Measurements from ENCODE around the gene ZKSCAN1. TPM values are rescaled to one million over a fixed set of nuclear protein-coding genes. Genes with fewer than 3 reads are reported as not detected.

Gene ZKSCAN1
- total RNA-seq, 1 experiment from 2014 or later, result 70.3 TPM

DNA sequence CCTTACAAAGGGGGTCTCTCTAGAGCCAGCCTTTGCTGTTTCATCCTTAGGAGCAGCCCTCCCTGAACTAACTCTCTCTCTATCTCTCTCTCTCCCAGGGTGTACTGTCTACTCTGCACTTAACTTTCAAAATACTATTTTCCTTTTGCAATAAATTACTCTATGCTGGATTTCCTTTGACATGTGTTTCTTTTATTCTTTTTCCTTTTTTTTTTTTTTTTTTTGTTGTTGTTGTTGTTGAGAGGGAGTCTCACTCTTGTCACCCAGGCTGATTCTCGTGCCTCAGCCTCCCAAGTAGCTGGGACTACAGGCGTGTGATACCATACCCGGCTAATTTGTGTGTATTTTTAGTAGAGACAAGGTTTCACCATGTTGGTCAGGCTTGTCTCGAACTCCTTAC, 67.6 kb downstream of the ZKSCAN1 start:
- peaks cover 26% of the 10 kb centered on the region for H3K4me1 ChIP-seq (replicated peaks; ENCODE audit: insufficient read depth)
- no peaks in the 10 kb centered on the region for H3K9me2 ChIP-seq (ENCODE audit: insufficient read depth)
- no peak overlapping the region; the same call in 1 of the 2 replicates for H3K4me3 ChIP-seq
- BruUV-seq (replicated peaks), result no TSS peak
- H3K4me2 ChIP-seq, result peak overlapping the region; percentile 78
- H3K79me2 ChIP-seq (ENCODE audit: low read depth), result peaks cover 36% of the 10 kb centered on the region
- DNase-seq, result no peak
- ChIA-PET POLR2A (ENCODE audit: unreplicated experiment) (interaction anchor here (0.5 to 1.1 kb wide), 16 partner anchors 8 to 674 kb away, joined by 3 to 24 read pairs (median 8); partner anchors contain the start of genes AP4M1, BUD31, PDAP1 and ZCWPW1), CTCF (interaction anchor here (0.6 to 1.1 kb wide), 9 partner anchors 18 to 1242 kb away, joined by 3 to 12 read pairs (median 3); partner anchors contain the start of genes AP4M1 and MCM7)
- intact Hi-C loops (cut with micrococcal nuclease; ENCODE audit: unreplicated experiment), result loop anchor here (1.0 to 5.0 kb wide), 3 partner anchors 18 to 711 kb away; partner anchors contain the start of genes AP4M1, ARPC1B and MCM7
- no peak overlapping the region for H2AFZ ChIP-seq
- no peak overlapping the region for H3K27ac ChIP-seq
- TF ChIP-seq, protein P1, sequence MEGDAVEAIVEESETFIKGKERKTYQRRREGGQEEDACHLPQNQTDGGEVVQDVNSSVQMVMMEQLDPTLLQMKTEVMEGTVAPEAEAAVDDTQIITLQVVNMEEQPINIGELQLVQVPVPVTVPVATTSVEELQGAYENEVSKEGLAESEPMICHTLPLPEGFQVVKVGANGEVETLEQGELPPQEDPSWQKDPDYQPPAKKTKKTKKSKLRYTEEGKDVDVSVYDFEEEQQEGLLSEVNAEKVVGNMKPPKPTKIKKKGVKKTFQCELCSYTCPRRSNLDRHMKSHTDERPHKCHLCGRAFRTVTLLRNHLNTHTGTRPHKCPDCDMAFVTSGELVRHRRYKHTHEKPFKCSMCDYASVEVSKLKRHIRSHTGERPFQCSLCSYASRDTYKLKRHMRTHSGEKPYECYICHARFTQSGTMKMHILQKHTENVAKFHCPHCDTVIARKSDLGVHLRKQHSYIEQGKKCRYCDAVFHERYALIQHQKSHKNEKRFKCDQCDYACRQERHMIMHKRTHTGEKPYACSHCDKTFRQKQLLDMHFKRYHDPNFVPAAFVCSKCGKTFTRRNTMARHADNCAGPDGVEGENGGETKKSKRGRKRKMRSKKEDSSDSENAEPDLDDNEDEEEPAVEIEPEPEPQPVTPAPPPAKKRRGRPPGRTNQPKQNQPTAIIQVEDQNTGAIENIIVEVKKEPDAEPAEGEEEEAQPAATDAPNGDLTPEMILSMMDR (conservative IDR thresholded peaks at IDR 0.05), result no peak
- TF ChIP-seq EZH2 (IDR thresholded peaks at IDR 0.05; ENCODE audit: low read depth), result no peak
- H3K27me3 ChIP-seq (ENCODE audit: insufficient read depth, low read depth), result no peaks in the 10 kb centered on the region
- H4K20me1 ChIP-seq (ENCODE audit: insufficient read depth), result peaks cover 8% of the 10 kb centered on the region; the same call in 1 of the 2 replicates
- no peaks in the 10 kb centered on the region for H3K9me3 ChIP-seq (ENCODE audit: insufficient read depth, low read depth)
- H3F3A ChIP-seq (ENCODE audit: insufficient read depth, low read depth), result peaks cover 25% of the 10 kb centered on the region
- peaks cover 22% of the 10 kb centered on the region for H3K36me3 ChIP-seq (ENCODE audit: low read depth)

DNA sequence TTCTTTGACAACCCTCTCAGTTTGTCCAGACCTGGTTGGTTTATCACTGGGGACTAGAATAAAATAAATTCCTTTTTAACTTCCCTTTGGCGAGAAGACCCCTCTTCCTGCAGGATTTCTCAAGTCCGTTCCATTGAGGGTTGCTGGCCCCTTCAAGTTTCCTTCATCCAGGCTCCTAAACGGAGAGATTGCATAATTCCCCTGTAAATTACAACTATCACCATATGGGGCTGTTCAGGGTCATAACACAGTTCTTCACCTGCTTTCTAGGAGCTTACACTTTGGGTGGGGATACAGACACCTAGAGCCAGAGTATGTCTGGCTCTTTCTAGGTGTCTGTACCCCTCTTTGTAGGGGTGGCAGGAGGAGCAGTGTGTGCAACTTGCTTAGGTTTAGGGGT, 70.1 kb downstream of the ZKSCAN1 start:
- intact Hi-C loops (cut with micrococcal nuclease; ENCODE audit: unreplicated experiment), result no loop called here
- DNase-seq, result no peak
- no peaks in the 10 kb centered on the region for H3K9me2 ChIP-seq (ENCODE audit: insufficient read depth)
- ChIA-PET CTCF (no interaction called here), POLR2A (ENCODE audit: unreplicated experiment) (no interaction called here)
- peaks cover 39% of the 10 kb centered on the region for H3F3A ChIP-seq (ENCODE audit: insufficient read depth, low read depth)
- H3K27me3 ChIP-seq (ENCODE audit: insufficient read depth, low read depth), result no peaks in the 10 kb centered on the region
- no peaks in the 10 kb centered on the region for H3K36me3 ChIP-seq (ENCODE audit: low read depth)
- H4K20me1 ChIP-seq (ENCODE audit: insufficient read depth), result no peaks in the 10 kb centered on the region
- no TSS peak for BruUV-seq (replicated peaks)
- no peak overlapping the region for H3K4me3 ChIP-seq
- H2AFZ ChIP-seq, result no peak overlapping the region
- no peak overlapping the region for H3K27ac ChIP-seq
- no peaks in the 10 kb centered on the region for H3K9me3 ChIP-seq (ENCODE audit: insufficient read depth, low read depth)
- H3K4me1 ChIP-seq (replicated peaks; ENCODE audit: insufficient read depth), result peaks cover 34% of the 10 kb centered on the region
- peaks cover 18% of the 10 kb centered on the region for H3K79me2 ChIP-seq (ENCODE audit: low read depth)
- TF ChIP-seq EZH2 (IDR thresholded peaks at IDR 0.05; ENCODE audit: low read depth), result no peak
- TF ChIP-seq, protein P1 (conservative IDR thresholded peaks at IDR 0.05), result no peak
- no peak overlapping the region for H3K4me2 ChIP-seq

DNA sequence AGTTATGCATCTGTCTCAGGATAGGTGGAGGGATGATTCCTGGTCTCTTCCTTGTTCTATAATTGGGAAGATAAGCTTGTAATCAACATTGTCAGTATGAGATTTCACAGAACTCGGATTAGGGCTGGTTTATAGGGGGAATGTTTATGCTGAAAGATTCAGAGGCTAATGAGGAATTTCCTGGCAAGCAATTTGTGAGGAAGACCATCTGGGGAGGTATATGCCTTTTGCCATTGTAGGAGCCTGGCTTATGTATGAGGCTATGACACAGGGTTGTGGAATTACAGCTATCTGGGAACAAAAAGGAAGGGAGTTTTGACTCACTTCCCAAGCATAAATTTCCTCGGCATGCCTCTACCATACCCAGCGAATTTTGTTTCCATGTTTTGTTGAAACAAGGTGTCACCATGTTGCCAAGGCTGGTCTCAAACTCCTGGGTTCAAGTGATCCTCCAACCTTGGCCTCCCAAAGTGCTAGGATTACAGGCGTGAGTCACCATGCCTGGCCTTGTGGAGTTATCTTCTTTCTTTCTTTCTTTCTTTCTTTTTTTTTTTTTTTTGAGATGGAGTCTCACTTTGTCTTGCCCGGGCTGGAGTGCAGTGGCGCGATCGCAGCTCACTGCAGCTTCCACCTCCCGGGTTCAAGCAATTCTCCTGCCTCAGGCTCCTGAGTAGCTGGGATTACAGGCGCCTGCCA, 71.8 kb downstream of the ZKSCAN1 start:
- Histone ChIP-seq H3F3A (ENCODE audit: insufficient read depth, low read depth) (peaks cover 51% of the 10 kb centered on the region), H3K27me3 (ENCODE audit: insufficient read depth, low read depth) (no peaks in the 10 kb centered on the region), H3K4me3 (no peak overlapping the region), H3K9me2 (ENCODE audit: insufficient read depth) (no peaks in the 10 kb centered on the region), H2AFZ (0 out of 2 replicates have a peak overlapping the region, but pooled peaks have one; percentile 44), H3K27ac (0 out of 2 replicates have a peak overlapping the region, but pooled peaks have one; percentile 25), H3K4me1 (replicated peaks; ENCODE audit: insufficient read depth) (peaks cover 32% of the 10 kb centered on the region), H3K9me3 (ENCODE audit: insufficient read depth, low read depth) (no peaks in the 10 kb centered on the region), H3K4me2 (peak overlapping the region; percentile 4; the same call in 1 of the 2 replicates), H4K20me1 (ENCODE audit: insufficient read depth) (no peaks in the 10 kb centered on the region), H3K79me2 (ENCODE audit: low read depth) (peaks cover 7% of the 10 kb centered on the region; the same call in 1 of the 2 replicates), H3K36me3 (ENCODE audit: low read depth) (no peaks in the 10 kb centered on the region)
- TF ChIP-seq EZH2 (IDR thresholded peaks at IDR 0.05; ENCODE audit: low read depth), result no peak
- TF ChIP-seq, protein P1 (conservative IDR thresholded peaks at IDR 0.05), result no peak
- ChIA-PET CTCF (interaction anchor here (0.6 kb wide), 1 partner anchor 91 kb away, joined by 7 read pairs; no protein-coding TSS in a partner anchor), POLR2A (ENCODE audit: unreplicated experiment) (interaction anchor here (0.6 kb wide), 1 partner anchor 324 kb away, joined by 6 read pairs; no protein-coding TSS in a partner anchor)
- BruUV-seq (replicated peaks), result no TSS peak
- peak in 1 of 2 experiments; percentile 79 for DNase-seq
- intact Hi-C loops (cut with micrococcal nuclease; ENCODE audit: unreplicated experiment), result no loop called here

Measured in PC-9 (cell line).